HG03175 (cell line): Measurements from ENCODE around the gene C12orf50.
"Not testable (repeated sequence)": the region's sequence is repeated elsewhere in the genome, so short reads cannot be mapped to it uniquely, and the experiment has no call there.

Experiments used
- ATAC-seq: cut with Tn5 transposase; IDR thresholded peaks from one replicate; pipeline ENCODE4 v1.9.1; 2021; ENCODE audit warnings: mild to moderate bottlenecking, moderate library complexity; ENCODE audit not compliant: unreplicated experiment

The C12orf50 gene

GRCh38 chr12:88029093-88029665 is at the start of gene C12orf50:
C12orf50 (minus strand) TSS chr12:88029401; CDS start chr12:88026962, 2,439 bp downstream.
- ATAC-seq: no peak

- no peak for ATAC-seq
Measured at GRCh38 chr12:88067301-88067700, 38.1 kb upstream of the C12orf50 start.

GRCh38 chr12:88063375-88063774 is 34.2 kb upstream of the C12orf50 start:
- ATAC-seq: peak; percentile 94

- ATAC-seq: peak; percentile 80
Measured at GRCh38 chr12:88062474-88062873, 33.3 kb upstream of the C12orf50 start.

GRCh38 chr12:88058719-88059077 is 29.5 kb upstream of the C12orf50 start:
- ATAC-seq: no peak

GRCh38 chr12:88057994-88058718 is 29.0 kb upstream of the C12orf50 start:
- no peak for ATAC-seq

GRCh38 chr12:88056571-88056970 is 27.4 kb upstream of the C12orf50 start:
- ATAC-seq: no peak

- peak; percentile 60 for ATAC-seq
Measured at GRCh38 chr12:88052686-88053085, 23.5 kb upstream of the C12orf50 start.

- no peak for ATAC-seq
Measured at GRCh38 chr12:88044035-88044434, 14.8 kb upstream of the C12orf50 start.

GRCh38 chr12:88037770-88038169 is 8.6 kb upstream of the C12orf50 start:
- no peak for ATAC-seq

GRCh38 chr12:88036353-88036965 is 7.3 kb upstream of the C12orf50 start:
- ATAC-seq: no peak

GRCh38 chr12:88035907-88036289 is 6.7 kb upstream of the C12orf50 start:
- peak; percentile 29 for ATAC-seq

- ATAC-seq: peak; percentile 99
Measured at GRCh38 chr12:88035271-88035906, 6.2 kb upstream of the C12orf50 start.

GRCh38 chr12:88031161-88031560 is 2.0 kb upstream of the C12orf50 start:
- not testable (repeated sequence) for ATAC-seq

- ATAC-seq: no peak
Measured at GRCh38 chr12:88026196-88026595, 3.0 kb downstream of the C12orf50 start.

GRCh38 chr12:88017964-88018363 is 11.2 kb downstream of the C12orf50 start:
- ATAC-seq: no peak

GRCh38 chr12:88015825-88016224 is 13.4 kb downstream of the C12orf50 start:
- no peak for ATAC-seq

- ATAC-seq: no peak
Measured at GRCh38 chr12:88011755-88012154, 17.4 kb downstream of the C12orf50 start.

- no peak for ATAC-seq
Measured at GRCh38 chr12:88006351-88006750, 22.9 kb downstream of the C12orf50 start.

GRCh38 chr12:88001327-88001726 is 27.9 kb downstream of the C12orf50 start:
- no peak for ATAC-seq

GRCh38 chr12:87995581-87996178 is 33.5 kb downstream of the C12orf50 start:
- peak; percentile 76 for ATAC-seq
